ENCODE measurements around the gene FSCN2.

FSCN2 gene

DNA sequence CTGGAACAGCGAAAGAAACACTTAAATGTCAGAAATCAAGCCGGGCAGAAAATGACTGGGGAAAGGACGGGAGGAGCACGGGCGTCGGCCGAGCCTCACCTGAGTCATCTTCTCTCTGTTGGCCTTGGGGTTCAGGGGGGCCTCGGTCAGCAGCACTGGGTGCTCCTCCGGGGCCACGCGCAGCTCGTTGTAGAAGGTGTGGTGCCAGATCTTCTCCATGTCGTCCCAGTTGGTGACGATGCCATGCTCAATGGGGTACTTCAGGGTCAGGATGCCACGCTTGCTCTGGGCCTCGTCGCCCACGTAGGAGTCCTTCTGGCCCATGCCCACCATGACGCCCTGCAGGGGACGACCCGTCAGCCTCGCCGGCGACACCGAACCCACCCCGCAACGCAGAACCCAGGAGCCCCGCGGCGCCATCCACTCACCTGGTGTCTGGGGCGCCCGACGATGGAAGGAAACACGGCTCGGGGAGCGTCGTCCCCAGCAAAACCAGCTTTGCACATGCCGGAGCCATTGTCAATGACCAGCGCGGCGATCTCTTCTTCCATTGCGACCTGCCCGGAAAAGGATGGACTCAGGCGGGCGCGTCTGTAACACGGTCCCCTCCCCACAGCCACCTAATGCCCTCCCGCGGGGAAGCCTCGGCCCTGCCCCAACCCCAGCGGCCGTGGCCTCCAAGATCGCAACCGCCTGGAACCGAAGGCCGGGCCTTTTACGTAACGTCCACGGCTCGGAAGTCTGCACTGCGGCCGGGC lies 16.2 kb upstream of the FSCN2 start:
- in situ Hi-C loops (cut with HindIII; ENCODE audit: low sequenced_read_pairs), result loop anchor here (5.0 to 10.0 kb wide), 4 partner anchors 55 to 227 kb away; no protein-coding TSS in a partner anchor

DNA sequence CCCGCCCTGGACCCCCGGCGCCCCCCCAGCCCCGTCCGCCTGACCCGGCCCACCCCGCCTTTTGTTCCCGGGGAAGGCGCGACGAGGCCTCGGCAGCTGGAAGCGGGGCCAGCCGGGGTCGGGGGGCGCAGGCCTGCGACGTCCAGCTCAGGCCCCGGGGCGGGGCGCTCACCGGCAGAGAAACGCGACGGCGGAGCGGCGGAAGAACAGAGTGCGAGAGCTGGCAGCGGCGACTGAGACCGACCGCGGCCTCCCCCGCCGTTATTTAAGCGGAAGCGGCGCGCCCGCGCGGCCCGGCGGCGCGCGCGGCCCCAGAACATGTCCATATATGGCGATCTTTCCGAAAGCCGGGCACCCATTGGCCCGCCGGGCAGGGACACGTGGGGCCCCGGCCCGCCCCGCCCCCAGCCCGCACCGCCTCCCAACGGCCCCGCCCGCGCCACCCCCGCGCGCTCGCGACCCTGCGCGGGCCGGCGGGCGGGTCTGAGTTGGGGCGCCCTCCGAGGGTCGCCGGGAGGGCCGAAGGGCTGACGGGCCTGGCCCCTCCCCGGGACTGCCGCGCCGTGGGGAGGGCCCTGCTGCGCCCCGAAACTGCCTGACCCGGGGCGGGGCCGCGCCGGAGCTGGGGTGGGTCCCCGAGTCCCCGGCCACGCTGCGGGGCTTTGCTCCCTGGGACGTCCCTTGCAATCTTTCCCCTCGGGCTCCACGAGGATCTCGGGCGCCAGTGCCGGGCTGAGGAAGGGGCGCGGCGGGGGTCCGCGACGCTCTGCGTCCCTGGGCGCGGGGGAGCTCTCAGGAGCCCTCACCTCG lies 15.4 kb upstream of the FSCN2 start, which contains the start of gene ACTG1:
TSS of gene ACTG1 (minus strand) at position 238 of the 810 bp plus-strand sequence. CDS start 445 bp downstream, outside the sequence.
- in situ Hi-C loops (cut with HindIII; ENCODE audit: low sequenced_read_pairs), result loop anchor here (5.0 to 10.0 kb wide), 4 partner anchors 55 to 228 kb away; no protein-coding TSS in a partner anchor

DNA sequence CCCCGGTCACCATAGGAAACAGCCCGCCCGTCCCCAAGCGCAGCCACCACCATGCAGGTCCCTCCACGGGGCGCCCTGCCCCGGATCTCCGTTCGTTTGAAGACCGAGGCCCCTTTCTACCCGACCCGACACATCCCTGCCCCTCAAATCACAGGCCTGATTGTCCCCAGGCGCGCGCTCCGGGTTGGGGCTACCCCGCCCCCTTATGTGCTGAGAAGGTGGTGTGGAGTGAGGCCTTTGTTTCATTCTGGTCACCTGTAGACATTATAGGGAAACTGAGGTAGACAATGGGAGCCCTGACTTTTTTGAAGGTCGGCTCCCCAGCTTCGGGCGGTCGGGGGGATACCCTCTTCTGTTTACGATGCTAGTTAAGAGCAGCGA lies 14.8 kb upstream of the FSCN2 start:
- in situ Hi-C loops (cut with HindIII; ENCODE audit: low sequenced_read_pairs), result loop anchor here (5.0 to 10.0 kb wide), 4 partner anchors 54 to 229 kb away; no protein-coding TSS in a partner anchor

DNA sequence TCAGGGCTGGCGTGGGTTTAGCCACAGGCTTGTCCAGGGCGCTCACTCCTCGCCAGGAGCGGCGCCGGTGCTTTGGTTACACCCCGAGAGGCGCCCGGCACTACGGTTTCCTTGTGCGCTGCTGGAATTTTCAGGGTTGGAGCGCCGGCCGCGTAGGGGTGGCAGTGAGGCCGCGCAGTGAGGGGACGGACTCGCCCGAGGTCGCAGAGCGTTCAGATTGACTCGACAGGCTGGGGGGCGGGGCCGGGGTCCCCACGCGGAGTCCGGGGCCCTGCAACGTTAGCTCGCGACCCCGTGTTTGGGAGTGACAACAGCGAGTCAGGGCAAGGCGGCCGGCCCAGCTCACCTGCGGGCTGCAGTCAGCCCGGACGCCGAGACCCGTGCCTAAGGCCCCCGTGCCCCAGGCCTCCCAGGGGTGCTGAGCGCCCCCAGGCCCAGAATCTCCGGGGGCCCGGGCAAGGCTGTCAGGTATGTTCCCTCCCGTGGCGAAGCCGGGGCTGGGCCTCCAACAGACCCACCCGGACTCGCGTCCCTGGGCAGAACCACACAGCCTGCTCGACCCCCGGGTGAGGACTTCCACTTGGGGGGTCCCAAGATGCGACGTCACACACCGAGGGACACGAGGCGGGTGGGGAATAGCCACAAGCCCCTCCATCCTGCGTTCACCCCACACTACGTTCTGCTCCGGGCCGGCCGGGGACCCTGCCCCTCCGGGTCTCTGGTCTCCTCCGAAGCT lies 14.3 kb upstream of the FSCN2 start:
- in situ Hi-C loops (cut with HindIII; ENCODE audit: low sequenced_read_pairs), result loop anchor here (5.0 to 10.0 kb wide), 4 partner anchors 53 to 229 kb away; no protein-coding TSS in a partner anchor

DNA sequence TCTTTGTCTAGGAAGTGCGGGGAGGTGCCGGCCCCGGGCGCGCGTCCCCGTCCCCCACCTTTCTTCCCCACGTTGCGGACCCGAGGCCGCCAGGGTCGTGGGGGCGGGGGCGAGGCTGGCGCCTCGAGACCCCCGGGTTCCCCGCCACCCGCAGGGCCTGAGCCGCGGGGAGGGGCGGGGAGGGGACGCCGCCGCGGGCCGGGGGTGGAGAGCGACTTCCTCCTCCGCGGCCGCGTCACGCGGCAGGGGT lies 13.8 kb upstream of the FSCN2 start:
- in situ Hi-C loops (cut with HindIII; ENCODE audit: low sequenced_read_pairs), result loop anchor here (5.0 to 10.0 kb wide), 4 partner anchors 53 to 230 kb away; no protein-coding TSS in a partner anchor

DNA sequence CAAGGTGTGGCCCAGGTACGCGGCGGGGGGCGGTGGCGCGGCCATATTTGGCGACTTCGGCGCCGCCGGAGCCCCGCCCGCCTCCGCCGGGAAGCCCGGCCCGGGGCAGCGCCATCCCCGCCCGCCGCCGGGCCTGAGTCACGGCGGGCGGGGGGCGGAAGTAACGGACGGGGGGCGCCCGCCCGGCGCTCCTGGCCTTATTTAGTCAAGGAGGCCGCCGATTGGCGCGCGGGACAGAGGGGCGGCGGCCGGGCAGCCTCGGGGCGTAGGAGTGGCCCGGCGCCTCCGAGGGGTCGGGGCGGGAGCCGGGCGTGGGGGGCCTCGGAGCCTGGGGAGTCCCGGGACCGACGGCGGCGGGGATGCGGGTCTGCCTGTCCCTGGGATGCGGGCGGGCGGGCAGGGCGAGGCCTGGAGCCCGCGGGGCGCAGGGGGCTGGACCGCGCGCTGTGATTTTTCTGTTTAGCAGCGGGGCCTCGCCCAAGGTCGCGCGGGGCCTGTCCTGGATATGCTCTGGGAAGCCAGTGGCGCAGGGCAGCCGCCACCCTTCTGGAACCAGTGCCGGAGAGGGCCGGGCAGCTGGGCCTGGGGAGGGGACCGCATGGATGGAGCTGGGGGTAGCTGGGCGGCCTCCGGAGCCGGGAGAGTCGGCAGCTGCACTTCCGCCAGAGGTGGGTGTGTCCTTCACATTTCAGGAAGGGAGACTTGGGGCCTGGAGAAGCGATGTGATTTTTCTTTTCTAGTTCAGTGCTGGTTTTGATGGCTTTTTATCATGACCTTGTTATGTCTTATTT lies 13.2 kb upstream of the FSCN2 start:
- in situ Hi-C loops (cut with HindIII; ENCODE audit: low sequenced_read_pairs), result loop anchor here (5.0 to 10.0 kb wide), 4 partner anchors 52 to 230 kb away; no protein-coding TSS in a partner anchor

DNA sequence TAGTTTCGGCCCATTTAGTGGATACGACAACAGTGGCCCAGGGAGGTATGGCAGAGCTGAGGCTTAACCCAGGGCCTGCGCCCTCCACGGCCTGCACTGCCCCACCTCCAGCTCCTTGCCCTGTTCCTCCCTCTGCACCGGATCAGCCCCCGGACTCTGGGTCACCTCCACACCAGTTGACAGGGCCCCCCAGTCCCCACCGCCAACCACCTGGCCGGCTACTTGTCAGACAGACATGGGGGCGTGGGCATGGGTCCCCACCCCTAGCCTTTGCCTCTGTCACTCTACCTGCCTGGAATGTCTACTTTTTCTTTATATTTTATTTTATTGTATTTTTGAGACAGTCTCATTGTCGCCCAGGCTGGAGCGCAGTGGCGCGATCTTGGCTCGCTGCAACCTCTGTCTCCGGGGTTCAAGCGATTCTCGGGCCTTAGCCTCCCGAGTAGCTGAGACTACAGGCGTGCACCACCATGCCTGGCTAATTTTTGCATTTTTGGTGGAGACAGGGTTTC lies 12.6 kb upstream of the FSCN2 start:
- in situ Hi-C loops (cut with HindIII; ENCODE audit: low sequenced_read_pairs), result loop anchor here (10.0 kb wide), 1 partner anchor 231 kb away; no protein-coding TSS in a partner anchor

DNA sequence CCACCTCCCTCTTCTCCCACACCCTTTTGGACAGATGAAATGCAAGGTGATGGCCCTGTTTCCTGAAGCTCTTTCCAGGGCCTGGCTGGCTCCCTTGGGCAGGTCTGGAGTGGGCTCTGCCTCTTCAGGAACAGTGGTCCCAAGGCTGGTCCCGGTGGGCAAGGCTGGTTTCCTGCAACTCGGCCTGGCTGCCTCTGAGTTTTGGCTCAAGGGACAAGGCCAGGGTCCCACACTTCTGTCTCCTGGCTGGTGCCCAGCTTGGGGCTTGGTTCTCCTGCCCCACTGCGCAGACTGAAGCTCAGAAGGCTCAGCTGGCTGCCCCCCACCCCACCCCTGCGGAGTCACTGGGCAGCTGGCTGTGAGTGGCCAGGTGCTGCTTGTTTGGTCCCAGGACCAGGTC lies 11.7 kb upstream of the FSCN2 start:
- in situ Hi-C loops (cut with HindIII; ENCODE audit: low sequenced_read_pairs), result loop anchor here (10.0 kb wide), 1 partner anchor 232 kb away; no protein-coding TSS in a partner anchor

DNA sequence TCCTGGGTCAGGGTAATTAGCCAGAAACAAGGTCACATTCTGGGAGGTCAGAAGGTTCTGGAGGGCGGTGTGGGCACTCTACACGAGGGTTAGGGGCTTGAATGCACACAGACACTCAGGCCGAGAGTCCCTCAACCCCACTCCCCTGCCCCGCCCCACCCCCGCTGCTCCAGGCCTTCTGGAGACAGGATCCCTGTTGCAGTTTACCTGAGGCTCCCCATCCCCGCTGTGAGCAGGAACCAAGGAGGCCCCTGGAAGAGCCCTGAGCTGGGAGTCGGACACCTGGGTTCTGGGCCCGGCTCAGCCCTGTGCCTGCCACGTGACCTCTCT lies 11.2 kb upstream of the FSCN2 start:
- in situ Hi-C loops (cut with HindIII; ENCODE audit: low sequenced_read_pairs), result loop anchor here (10.0 kb wide), 1 partner anchor 232 kb away; no protein-coding TSS in a partner anchor

DNA sequence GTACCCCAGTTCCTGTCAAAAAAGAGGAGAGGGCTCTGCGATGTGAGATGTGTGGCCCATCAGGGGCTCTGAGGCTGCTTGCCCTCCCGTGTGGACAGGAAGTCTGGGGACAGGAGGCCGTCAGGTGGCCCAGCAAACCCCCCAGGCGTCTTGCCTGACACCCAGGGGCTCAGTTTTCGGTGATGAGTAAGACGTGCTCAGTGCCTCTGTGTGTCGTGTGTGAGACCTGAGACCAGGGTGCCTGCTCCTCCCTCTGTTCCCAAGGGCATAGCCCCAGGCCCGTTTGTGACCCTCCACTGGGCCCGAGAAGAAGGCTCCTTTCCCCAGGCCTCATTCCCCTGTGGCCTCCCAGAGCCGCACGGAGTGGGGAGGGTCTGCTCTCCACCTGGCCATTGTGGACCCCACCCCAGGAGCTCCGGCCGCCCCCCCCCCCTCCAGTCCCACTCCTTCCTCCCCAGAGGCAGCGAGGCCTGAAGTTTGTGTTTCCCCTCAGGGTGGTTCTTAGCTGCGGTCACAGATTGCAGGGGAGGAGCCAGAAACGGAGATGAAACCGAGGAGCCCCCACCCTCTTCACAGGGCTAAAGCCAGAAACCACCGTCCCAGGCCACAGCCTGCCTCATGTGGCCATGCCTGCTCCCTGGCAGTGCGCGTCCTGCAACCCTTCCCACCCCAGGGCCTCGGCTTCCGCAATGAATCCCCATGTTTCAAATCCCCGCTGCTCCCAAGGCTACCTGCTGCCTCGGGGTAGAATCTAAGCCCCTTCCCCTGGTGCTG lies 10.7 kb upstream of the FSCN2 start:
- in situ Hi-C loops (cut with HindIII; ENCODE audit: low sequenced_read_pairs), result loop anchor here (10.0 kb wide), 1 partner anchor 233 kb away; no protein-coding TSS in a partner anchor

DNA sequence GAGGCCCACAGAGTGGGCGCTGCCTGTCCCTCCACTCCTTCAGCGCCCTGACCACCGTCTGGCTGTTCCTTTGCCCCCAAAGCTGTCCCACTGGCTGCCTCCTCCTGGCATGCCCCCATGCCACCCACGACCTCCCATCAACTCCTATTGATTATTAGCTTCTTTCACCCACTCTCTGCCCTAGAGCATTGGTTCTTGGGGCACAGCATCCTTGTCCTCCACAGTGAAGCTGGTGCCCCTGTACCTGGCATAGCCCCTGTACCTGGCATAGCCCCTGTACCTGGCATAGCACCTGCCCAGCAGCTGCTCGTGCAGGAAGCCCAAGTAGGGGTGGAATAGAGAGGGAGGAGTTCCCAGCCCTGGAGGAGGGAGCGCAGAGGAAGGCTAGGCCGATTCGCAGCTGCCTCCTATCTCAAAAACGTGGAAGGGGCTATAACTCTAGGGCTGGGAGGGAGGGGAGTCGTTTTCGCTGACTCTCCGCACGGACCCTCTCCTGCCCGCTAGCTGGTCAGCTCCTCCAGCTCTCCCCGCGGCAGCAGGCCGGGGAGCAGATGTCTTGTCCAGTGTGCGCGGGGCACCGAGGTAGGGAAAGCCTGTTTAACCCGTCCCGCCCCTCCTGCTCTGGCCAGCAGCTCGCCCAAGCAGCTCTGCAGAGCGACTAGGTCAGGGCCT lies 9.9 kb upstream of the FSCN2 start:
- in situ Hi-C loops (cut with HindIII; ENCODE audit: low sequenced_read_pairs), result loop anchor here (10.0 kb wide), 1 partner anchor 233 kb away; no protein-coding TSS in a partner anchor

DNA sequence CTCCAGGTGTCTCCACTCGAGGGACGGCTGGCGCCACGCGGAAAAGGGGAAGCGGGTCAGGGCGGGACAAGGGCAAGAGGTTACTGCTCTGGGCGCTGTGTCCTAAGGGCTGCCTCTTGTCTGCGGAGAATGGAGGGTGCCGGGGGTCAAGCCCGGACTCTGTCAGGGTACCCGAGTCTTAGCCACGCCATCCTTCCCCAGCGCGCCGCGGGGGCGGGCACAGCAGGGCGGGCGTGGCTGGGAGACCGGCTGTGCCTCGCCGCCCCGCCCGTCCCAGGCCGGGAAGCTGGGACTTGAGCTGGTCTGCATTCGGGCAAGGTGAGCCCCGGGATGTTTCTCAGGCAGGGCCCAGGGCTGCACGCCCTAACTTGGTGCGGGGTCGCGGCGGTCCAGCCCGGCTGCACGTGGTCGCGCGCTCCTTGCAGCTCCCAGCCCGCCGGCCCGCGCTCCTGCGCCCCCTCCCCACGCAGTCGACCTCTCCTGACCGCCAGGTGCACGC lies 9.3 kb upstream of the FSCN2 start:
- in situ Hi-C loops (cut with HindIII; ENCODE audit: low sequenced_read_pairs), result loop anchor here (10.0 kb wide), 1 partner anchor 234 kb away; no protein-coding TSS in a partner anchor

DNA sequence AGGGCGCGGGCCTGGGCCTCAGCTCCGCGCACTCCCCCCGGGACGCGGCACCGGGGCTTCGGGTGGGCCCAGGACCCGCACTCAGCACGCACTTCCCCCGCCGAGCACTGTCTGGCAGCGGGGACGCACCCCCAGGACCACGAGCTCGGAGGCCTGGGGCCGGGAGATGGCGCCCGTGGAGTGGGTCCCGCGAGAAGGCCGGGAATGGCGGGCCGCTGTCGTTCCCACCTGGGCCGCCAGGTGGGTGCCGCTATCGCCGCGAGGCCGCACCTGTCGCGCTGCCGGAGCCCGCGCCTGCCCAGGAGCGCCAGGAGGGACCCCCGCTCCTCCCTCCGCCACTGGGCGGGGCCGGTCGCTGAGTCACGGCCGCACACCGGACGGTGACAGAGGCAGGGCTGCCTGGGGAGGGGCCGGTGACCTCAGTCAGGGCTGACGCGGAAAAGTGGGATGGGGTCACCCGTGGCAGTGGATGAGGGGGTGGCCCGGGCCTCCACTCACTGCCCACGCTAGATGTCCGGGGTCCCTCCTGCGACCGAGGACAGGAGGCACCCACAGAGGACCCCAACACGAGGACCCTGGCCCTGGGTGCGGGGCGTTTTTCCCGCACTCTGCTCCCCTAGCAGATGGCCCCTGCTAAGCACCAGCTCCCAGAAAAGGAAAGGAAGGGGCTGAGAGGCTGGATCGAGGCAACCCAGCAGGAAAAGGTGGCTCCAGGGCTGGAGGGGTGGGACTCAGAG lies 8.7 kb upstream of the FSCN2 start:
- in situ Hi-C loops (cut with HindIII; ENCODE audit: low sequenced_read_pairs), result loop anchor here (10.0 kb wide), 1 partner anchor 235 kb away; no protein-coding TSS in a partner anchor

DNA sequence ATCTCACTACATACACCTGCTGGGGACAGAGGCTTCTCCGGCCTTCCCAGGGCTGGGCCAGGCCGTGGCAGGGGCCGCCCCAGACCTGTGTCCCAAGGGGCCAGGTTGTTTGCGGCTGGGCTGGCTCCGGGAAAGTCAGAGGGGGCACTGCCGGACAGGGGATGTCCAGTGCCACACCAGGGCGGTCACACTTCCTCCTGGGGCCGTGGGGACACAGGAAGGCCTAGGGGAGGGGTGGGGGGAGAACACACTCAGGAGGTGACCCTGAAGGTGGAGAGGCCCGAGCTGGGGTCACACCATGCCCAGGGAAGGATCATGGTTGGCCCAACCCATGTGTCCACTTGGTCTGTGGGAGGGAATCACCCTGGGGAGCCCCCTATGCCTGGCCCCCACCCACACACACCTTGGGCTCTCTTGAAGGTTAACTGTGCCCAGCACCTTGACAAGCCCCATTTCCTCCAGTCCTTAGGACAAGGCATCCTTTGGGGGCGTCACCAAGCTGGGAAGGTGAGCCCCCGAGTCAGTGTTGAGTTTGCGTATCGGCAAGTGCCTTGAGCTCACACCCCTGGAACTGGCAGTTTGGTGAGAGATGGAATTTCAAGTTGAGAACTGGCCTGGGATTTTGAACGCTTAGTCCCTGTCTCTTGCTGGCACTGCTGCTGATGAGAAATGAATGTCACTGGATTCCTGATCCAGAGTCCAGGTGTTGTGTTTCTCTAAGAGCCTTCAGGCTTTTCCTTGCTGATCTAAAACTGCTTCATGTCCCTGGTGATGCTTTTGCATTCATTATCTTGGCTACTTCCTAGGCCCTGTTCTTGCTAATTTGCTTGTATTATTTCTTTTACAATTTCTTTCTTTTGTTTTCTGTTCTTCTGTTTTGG lies 7.9 kb upstream of the FSCN2 start:
- in situ Hi-C loops (cut with HindIII; ENCODE audit: low sequenced_read_pairs), result no loop called here

DNA sequence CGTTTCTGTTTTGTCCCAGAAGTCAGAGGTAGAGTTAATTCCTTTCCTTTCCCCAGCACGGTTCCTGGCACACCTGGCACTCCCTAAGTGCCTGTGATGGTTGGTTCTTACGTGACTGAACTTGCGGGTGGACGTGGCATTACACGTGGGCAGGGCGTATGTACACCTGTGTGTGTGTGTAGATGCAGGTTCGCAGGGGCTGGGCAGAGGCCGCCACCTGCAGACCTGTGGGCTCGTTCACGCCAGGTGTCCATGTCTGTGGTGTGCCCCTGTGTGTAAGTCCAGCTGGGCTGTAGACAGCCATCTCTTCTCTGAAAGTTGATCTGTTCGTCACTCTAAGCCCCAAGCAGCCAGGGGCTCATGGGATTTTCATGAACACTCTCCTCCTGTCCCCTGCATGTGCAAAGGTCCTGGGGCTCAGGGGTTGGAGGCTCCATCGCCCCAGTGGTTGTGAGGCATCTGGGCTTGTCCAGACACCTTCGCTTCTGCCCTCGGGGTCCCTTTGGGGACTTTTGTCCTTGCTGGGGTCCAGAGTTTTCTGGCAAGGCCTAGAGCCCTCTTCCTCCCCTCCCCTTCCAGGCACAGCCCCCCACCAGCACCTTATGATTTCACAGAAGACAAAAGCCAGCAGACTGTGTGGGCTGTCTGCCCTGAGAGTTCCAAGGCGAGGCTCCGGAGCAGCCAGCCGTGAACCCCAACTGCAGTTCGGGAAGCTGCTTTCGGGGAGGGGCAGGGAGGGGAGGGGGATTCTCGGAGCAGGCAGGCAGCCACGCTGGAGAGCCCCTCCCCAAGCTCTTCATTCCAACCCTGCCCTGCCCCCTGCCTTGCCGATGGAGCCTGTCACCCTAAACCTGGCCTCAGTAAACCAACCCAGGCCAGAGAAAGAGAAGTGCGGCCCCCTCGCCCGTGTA lies 5.4 kb upstream of the FSCN2 start:
- in situ Hi-C loops (cut with HindIII; ENCODE audit: low sequenced_read_pairs), result no loop called here

Measured in endothelial cell of hepatic sinusoid (primary cell).